H9 (cell line): ENCODE results near the gene NACC1. TPM values are rescaled to one million over a fixed set of nuclear protein-coding genes. Genes with fewer than 3 reads are reported as not detected.
A peak's percentile ranks its signal among the peaks of the same experiment; 100 is the strongest.

Source experiments
- DNase-seq: peaks from one replicate; pipeline ENCODE4 v3.0.0-alpha.2; 2017
- H2AFZ ChIP-seq: one replicate; pipeline ENCODE4 v1.6.1; 2013; ENCODE audit warnings: mild to moderate bottlenecking, low read length, control low read depth, moderate library complexity
- H2AK5ac ChIP-seq: 2 replicates; pipeline ENCODE4 v1.6.1; 2013; ENCODE audit warnings: low read length, control low read depth, mixed read lengths; ENCODE audit not compliant: insufficient read length
- H2BK120ac ChIP-seq: one replicate; pipeline ENCODE4 v1.6.1; 2013; ENCODE audit warnings: low read depth, mild to moderate bottlenecking, low read length, control low read depth, inconsistent platforms; ENCODE audit not compliant: poor library complexity, severe bottlenecking
- H2BK12ac ChIP-seq: 2 replicates; pipeline ENCODE4 v1.6.1; 2013; ENCODE audit warnings: low read length, control low read depth, mixed read lengths, low read depth; ENCODE audit not compliant: insufficient read length
- H2BK15ac ChIP-seq: 2 replicates; pipeline ENCODE4 v1.6.1; 2013; ENCODE audit warnings: low read depth, low read length, control low read depth
- H2BK20ac ChIP-seq: one replicate; pipeline ENCODE4 v1.6.1; 2013; ENCODE audit warnings: low read depth, mild to moderate bottlenecking, low read length, control low read depth, inconsistent platforms; ENCODE audit not compliant: poor library complexity, severe bottlenecking
- H2BK5ac ChIP-seq: 2 replicates; pipeline ENCODE4 v1.6.1; 2013; ENCODE audit warnings: low read length, control low read depth, mixed read lengths; ENCODE audit not compliant: insufficient read length
- H3K14ac ChIP-seq: 2 replicates; pipeline ENCODE4 v1.6.1; 2013; ENCODE audit warnings: low read length, control low read depth; ENCODE audit not compliant: insufficient read depth
- H3K18ac ChIP-seq: 2 replicates; pipeline ENCODE4 v1.6.1; 2013; ENCODE audit warnings: low read depth, mild to moderate bottlenecking, mixed read lengths, low read length, control low read depth; ENCODE audit not compliant: insufficient read length
- H3K23ac ChIP-seq: 2 replicates; pipeline ENCODE4 v1.6.1; 2013; ENCODE audit warnings: low read length, control low read depth, mixed read lengths, low read depth; ENCODE audit not compliant: insufficient read length
- H3K23me2 ChIP-seq: 2 replicates; pipeline ENCODE4 v1.6.1; 2013; ENCODE audit warnings: low read depth, mild to moderate bottlenecking, mixed read lengths, low read length, control low read depth; ENCODE audit not compliant: insufficient read length, poor library complexity, severe bottlenecking
- H3K27ac ChIP-seq: 2 replicates; pipeline ENCODE4 v1.5.1; 2013; ENCODE audit warnings: low read length, control low read depth, mixed read lengths, low read depth; ENCODE audit not compliant: insufficient read length
- H3K27me3 ChIP-seq: 2 replicates; pipeline ENCODE4 v1.6.1; 2013; ENCODE audit warnings: low read length, control low read depth, inconsistent platforms; ENCODE audit not compliant: insufficient read depth
- H3K4ac ChIP-seq: 2 replicates; pipeline ENCODE4 v1.6.1; 2013; ENCODE audit warnings: low read depth, mild to moderate bottlenecking, control low read depth, inconsistent platforms, low read length, moderate library complexity
- H3K4me1 ChIP-seq: 2 replicates; pipeline ENCODE4 v1.6.1; 2013; ENCODE audit warnings: low read length, control low read depth, inconsistent platforms; ENCODE audit not compliant: insufficient read depth
- H3K4me2 ChIP-seq: 2 replicates; pipeline ENCODE4 v1.6.1; 2013; ENCODE audit warnings: low read length, control low read depth, mixed read lengths; ENCODE audit not compliant: insufficient read length, insufficient read depth
- H3K56ac ChIP-seq: 2 replicates; pipeline ENCODE4 v1.6.1; 2013; ENCODE audit warnings: low read depth, mild to moderate bottlenecking, mixed read lengths, low read length, control low read depth; ENCODE audit not compliant: insufficient read length
- H3K79me1 ChIP-seq: 2 replicates; pipeline ENCODE4 v1.6.1; 2013; ENCODE audit warnings: low read depth, mild to moderate bottlenecking, moderate library complexity, low read length, control low read depth, inconsistent platforms; ENCODE audit not compliant: insufficient read depth, poor library complexity, severe bottlenecking
- H3K79me2 ChIP-seq: 2 replicates; pipeline ENCODE4 v1.6.1; 2013; ENCODE audit warnings: low read length, control low read depth, inconsistent platforms; ENCODE audit not compliant: insufficient read depth
- H3K9ac ChIP-seq: 2 replicates; pipeline ENCODE4 v1.6.1; 2013; ENCODE audit warnings: low read length, control low read depth, mixed read lengths; ENCODE audit not compliant: insufficient read length; ENCODE audit errors: extremely low read depth
- H3K9me3 ChIP-seq: one replicate; pipeline ENCODE4 v1.6.1; 2013; ENCODE audit warnings: low read depth, low read length, inconsistent platforms; ENCODE audit not compliant: control insufficient read depth
- H3T11ph ChIP-seq: one replicate; pipeline ENCODE4 v1.6.1; 2013; ENCODE audit warnings: mild to moderate bottlenecking, low read length, control low read depth, inconsistent platforms
- H4K20me1 ChIP-seq: one replicate; pipeline ENCODE4 v1.6.1; 2013; ENCODE audit not compliant: control insufficient read depth, insufficient read length, insufficient read depth
- H4K5ac ChIP-seq: 2 replicates; pipeline ENCODE4 v1.6.1; 2013; ENCODE audit warnings: low read depth, mild to moderate bottlenecking, mixed read lengths, low read length, control low read depth; ENCODE audit not compliant: insufficient read length
- H4K8ac ChIP-seq: replicated peaks from 2 replicates; pipeline ENCODE4 v1.6.1; 2013; ENCODE audit warnings: low read length, control low read depth, mixed read lengths, low read depth; ENCODE audit not compliant: insufficient read length
- H4K91ac ChIP-seq: 2 replicates; pipeline ENCODE4 v1.6.1; 2013; ENCODE audit warnings: low read depth, mild to moderate bottlenecking, moderate library complexity, mixed read lengths, low read length, control low read depth; ENCODE audit not compliant: insufficient read length
- H3K27ac Mint-ChIP-seq, 3 experiments: 2 replicates in 2 of 3; 3 replicates in 1 of 3; pipeline ENCODE4 v1.8.0; 2020 to 2021; ENCODE audit warnings: mixed read lengths in 3 of 3, mild to moderate bottlenecking in 1 of 3, moderate library complexity in 1 of 3
- H3K27me3 Mint-ChIP-seq: 2 replicates; pipeline ENCODE4 v1.8.0; 2021; ENCODE audit warnings: low read depth, mild to moderate bottlenecking, moderate library complexity, mixed read lengths
- H3K36me3 Mint-ChIP-seq, 3 experiments: 2 replicates in 2 of 3; 3 replicates in 1 of 3; pipeline ENCODE4 v1.8.0; 2020 to 2021; ENCODE audit warnings: low read depth in 3 of 3, mixed read lengths in 3 of 3; ENCODE audit not compliant: insufficient read depth in 1 of 3
- H3K4me1 Mint-ChIP-seq, 2 experiments: 2 replicates each; pipeline ENCODE4 v1.8.0; 2020; ENCODE audit warnings: mixed read lengths in 2 of 2
- H3K4me3 Mint-ChIP-seq, 2 experiments: 2 replicates in 1 of 2; 3 replicates in 1 of 2; pipeline ENCODE4 v1.8.0; 2020 to 2021; ENCODE audit warnings: mild to moderate bottlenecking in 2 of 2, mixed read lengths in 2 of 2, moderate library complexity in 1 of 2
- H3K9me3 Mint-ChIP-seq, 2 experiments: 2 replicates in 1 of 2; 3 replicates in 1 of 2; pipeline ENCODE4 v1.8.0; 2020; ENCODE audit warnings: mild to moderate bottlenecking in 2 of 2, mixed read lengths in 2 of 2, moderate library complexity in 1 of 2
- WGBS: extraction: QIAGEN DNeasy Blood & Tissue Kit; methylation state at CpG from one replicate; pipeline ENCODE4 v1.1.7; 2013; ENCODE audit warnings: missing lambda C conversion rate, low lambda C conversion rate, mixed read lengths; ENCODE audit not compliant: insufficient read length; ENCODE audit errors: extremely low coverage; 5-methylcytosine and 5-hydroxymethylcytosine counted together
- total RNA-seq: library from RNA; stranded (reverse); gene quantifications from 2 replicates; pipeline ENCODE4 v1.2.1, GENCODE V29; 2021
- TF ChIP-seq, protein P1 (sequence below): fragments of 200-600 bp; sonication (generic); conservative IDR thresholded peaks from 3 replicates; pipeline ENCODE4 v1.8.0; 2021; ENCODE audit warnings: antibody characterized with exemption, mild to moderate bottlenecking

The NACC1 gene
- total RNA-seq, 1 experiment from 2014 or later, result 198 TPM

DNA sequence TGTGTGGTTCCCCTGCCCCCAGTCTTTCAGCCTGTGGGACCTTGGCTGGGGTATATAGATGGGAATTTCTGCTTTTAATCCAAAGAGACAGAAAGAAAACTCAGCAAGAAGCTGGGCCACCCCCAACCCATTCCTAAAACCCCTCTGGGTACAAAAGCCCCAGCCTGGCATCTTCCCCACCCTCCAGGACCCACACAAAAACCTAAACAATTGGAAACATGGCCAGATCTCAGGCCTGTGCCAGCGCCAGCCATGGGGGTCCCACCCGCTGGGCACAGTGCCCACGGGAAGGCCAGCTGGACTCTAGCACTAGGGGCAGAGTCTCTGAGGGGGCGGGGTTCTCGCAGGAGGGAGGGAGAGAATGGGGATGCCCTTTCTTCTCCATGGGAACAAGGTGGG is 24.0 kb upstream of the NACC1 start:
- no peak overlapping the region for H3K9ac ChIP-seq
- no peak overlapping the region for H3K18ac ChIP-seq
- H3K27ac Mint-ChIP-seq, result no peak overlapping the region
- H2AK5ac ChIP-seq, result no peak overlapping the region
- H3K4me1 Mint-ChIP-seq, result peaks cover 35 to 48% of the 10 kb centered on the region in 2 experiments
- H4K5ac ChIP-seq, result no peak overlapping the region
- no peak overlapping the region for H3K23ac ChIP-seq
- H2BK20ac ChIP-seq, result no peak overlapping the region
- no peak overlapping the region for H3K56ac ChIP-seq
- no peak overlapping the region for H2BK5ac ChIP-seq
- no peak overlapping the region for H4K91ac ChIP-seq
- no peak overlapping the region for H2BK120ac ChIP-seq
- TF ChIP-seq, protein P1, sequence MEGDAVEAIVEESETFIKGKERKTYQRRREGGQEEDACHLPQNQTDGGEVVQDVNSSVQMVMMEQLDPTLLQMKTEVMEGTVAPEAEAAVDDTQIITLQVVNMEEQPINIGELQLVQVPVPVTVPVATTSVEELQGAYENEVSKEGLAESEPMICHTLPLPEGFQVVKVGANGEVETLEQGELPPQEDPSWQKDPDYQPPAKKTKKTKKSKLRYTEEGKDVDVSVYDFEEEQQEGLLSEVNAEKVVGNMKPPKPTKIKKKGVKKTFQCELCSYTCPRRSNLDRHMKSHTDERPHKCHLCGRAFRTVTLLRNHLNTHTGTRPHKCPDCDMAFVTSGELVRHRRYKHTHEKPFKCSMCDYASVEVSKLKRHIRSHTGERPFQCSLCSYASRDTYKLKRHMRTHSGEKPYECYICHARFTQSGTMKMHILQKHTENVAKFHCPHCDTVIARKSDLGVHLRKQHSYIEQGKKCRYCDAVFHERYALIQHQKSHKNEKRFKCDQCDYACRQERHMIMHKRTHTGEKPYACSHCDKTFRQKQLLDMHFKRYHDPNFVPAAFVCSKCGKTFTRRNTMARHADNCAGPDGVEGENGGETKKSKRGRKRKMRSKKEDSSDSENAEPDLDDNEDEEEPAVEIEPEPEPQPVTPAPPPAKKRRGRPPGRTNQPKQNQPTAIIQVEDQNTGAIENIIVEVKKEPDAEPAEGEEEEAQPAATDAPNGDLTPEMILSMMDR, result no peak
- no peak overlapping the region for H3T11ph ChIP-seq
- H2BK15ac ChIP-seq, result no peak overlapping the region
- peaks cover 25% of the 10 kb centered on the region; the same call in 1 of the 2 replicates for H3K27me3 ChIP-seq
- H3K79me2 ChIP-seq, result no peaks in the 10 kb centered on the region
- H3K9me3 Mint-ChIP-seq, result peaks cover 0 to 6% of the 10 kb centered on the region in 2 experiments; a peak in 1 of 5 replicates
- no peak for DNase-seq
- H3K14ac ChIP-seq, result no peak overlapping the region
- H4K8ac ChIP-seq, result no peak overlapping the region
- WGBS, result no CpG with 5 or more reads among the region's 5 CpGs
- H3K27me3 Mint-ChIP-seq, result peaks cover 77% of the 10 kb centered on the region
- 0 out of 2 replicates have a peak, but pooled peaks cover 2% of the 10 kb centered on the region for H3K4me1 ChIP-seq
- H3K79me1 ChIP-seq, result no peaks in the 10 kb centered on the region
- H3K23me2 ChIP-seq, result peaks cover 12% of the 10 kb centered on the region
- peak overlapping the region in 1 of 2 experiments; percentile 68; a peak in 1 of 5 replicates for H3K4me3 Mint-ChIP-seq
- H2AFZ ChIP-seq, result no peak overlapping the region
- no peak overlapping the region for H2BK12ac ChIP-seq
- H4K20me1 ChIP-seq, result no peaks in the 10 kb centered on the region
- H3K9me3 ChIP-seq, result no peaks in the 10 kb centered on the region
- H3K4me2 ChIP-seq, result no peak overlapping the region
- H3K36me3 Mint-ChIP-seq, result no peaks in the 10 kb centered on the region; a peak in 1 of 7 replicates
- H3K27ac ChIP-seq, result no peak overlapping the region
- H3K4ac ChIP-seq, result no peak overlapping the region
